OCI-M2 (cell line): ENCODE measurements around the gene PCDHA3.
"Not testable (repeated sequence)": the region's sequence is repeated elsewhere in the genome, so short reads cannot be mapped to it uniquely, and the experiment has no call there.

Experiments
- DNase-seq: peaks from one replicate; lab custom pipeline; 2025; ENCODE audit not compliant: unreplicated experiment; lab: John Stamatoyannopoulos, UW

The PCDHA3 gene

DNA sequence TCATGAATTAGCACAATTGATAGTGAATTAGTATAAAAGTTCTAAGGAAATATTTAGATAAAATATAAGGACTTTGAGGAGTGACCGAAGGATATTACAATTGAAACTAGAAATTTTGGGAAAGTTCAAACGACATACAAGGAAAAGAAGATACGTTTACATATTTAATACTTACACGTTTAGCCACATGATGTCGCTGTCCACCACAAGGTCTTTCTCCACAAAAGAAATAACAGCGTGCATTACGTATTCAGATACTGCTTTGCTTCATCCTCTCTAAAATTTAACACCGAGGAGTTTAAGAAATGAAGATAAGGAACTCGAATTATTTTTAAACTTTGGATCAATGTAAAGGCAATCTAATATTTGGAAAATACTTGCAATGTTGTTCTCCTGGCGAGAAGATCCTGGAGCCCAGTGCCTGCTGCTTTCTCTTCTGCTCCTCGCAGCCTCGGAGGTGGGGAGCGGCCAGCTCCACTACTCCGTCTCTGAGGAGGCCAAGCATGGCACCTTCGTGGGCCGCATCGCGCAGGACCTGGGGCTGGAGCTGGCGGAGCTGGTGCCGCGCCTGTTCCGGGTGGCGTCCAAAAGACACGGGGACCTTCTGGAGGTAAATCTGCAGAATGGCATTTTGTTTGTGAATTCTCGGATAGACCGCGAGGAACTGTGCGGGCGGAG lies at the start of gene PCDHA3:
Gene PCDHA3, plus strand, starts transcription at position 242 of the 678 bp plus-strand sequence.
- no peak for DNase-seq

DNA sequence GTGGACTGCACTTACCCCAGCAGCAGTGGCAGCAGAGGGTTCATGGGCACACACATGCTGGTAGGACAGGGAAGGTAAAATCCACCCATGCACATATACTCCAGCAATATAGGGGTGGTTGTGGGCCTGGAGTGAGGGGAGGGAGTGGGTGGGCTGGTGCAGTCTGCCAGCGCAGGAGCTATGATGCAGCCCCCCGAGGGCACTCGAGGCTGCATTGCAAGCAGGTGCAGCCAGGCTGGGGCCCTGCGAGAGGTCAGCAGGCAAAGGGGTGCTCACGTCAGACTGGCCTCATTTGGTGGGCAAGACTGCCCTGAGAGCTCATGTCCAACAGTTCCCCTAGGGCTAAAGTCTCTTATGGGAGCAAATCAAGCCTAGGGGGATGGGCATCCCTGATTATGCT lies 47.3 kb upstream of the PCDHA3 start:
- DNase-seq, result no peak

DNA sequence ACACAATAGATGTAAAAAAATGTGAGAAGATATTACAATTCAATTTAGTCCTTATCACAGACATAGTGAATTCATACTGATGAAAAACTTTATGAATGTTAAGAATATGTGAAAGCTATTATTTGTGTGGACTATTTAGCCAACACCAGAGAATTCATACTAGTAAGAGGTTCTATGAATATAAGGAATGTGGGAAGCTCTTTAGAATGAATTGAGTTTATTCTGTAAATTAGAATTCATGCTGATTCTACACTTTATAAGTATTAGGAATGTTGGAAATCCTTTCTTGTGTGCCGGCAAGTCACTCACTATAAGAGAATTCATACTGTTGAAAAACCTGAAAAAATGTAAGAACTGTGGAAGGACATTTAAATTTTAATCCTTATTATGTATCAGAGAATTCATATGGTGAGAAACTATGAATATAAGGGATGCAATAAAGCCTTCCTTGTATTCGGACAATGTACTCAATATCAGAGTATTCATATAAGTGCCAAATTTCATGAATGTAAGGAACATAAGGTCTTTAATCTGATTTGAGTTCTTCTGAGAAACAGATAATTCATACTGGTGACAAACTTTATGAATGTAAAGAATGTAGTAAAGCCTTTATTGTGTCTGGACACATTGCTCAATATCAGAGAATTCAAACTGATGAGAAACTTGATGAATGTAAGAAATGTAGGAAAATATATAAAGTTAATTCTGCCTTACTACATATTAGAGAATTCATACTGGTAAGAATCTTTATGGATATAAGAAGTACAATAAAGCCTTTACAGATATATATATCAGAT lies 36.5 kb upstream of the PCDHA3 start:
- no peak for DNase-seq

DNA sequence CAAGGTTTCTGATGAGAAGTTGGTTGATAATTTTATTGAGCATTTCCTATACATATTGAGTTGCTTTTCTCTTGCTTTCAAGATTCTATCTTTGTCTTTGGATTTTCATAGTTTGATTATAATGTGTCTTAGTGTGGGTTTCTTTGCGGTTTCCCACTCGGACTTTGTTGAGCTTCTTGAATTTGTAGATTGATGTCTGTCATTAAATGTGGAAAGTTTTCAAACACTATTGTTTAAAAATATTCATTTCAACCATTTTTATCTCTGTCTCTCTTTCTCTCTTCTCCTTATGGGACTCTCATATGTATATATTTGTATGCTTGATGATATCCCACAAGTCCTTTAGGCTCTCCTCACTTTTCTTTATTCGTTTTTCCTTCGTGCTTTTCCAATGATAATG lies 33.4 kb upstream of the PCDHA3 start:
- no peak for DNase-seq

DNA sequence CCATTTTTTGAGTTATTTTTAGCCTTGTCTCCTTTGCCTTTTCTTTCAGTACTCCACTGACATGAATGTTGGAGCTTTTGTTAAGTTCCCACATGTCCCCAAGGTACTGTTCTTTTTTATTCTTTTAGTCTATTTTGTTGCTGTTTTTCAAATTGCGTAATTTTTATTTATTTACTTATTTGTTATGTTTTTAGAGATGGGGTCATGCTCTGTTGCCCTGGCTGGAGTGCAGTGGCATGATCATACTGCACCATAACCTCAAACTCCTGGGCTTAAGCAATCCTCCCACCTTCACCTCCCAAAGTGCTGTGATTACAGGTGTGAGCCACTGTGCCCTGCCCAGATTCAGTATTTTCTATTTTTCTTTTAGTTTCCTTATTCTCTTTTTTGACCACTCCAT lies 20.3 kb upstream of the PCDHA3 start:
- DNase-seq, result no peak

DNA sequence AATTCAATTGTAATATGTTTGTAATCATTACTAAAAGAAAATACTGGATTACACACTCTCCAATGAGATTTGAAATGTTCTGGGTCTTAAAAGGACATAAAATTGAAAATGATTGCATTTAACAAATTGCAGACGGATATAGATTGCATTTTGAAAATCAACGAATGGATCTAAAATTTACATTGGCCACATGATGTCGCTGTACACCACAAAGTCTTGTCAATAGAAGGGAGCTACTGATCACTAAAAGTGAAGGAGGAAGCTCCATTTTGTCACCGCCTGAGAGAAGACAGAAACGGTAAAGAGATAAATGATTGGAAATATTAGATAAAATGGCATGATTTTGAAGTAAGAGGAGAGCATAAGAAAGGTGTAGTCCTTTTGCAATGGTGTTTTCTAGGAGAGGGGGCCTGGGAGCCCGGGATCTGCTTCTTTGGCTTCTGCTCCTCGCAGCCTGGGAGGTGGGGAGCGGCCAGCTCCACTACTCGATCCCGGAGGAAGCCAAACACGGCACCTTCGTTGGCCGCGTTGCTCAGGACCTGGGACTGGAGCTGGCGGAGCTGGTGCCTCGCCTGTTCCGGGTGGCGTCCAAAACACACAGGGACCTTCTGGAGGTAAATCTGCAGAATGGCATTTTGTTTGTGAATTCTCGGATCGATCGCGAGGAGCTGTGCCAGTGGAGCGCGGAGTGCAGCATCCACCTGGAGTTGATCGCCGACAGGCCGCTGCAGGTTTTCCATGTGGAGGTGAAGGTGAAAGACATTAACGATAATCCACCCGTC lies 14.8 kb upstream of the PCDHA3 start, which contains the start of gene PCDHA1:
Gene PCDHA1, plus strand, starts transcription at position 236 of the 782 bp plus-strand sequence.
- DNase-seq, result no peak

DNA sequence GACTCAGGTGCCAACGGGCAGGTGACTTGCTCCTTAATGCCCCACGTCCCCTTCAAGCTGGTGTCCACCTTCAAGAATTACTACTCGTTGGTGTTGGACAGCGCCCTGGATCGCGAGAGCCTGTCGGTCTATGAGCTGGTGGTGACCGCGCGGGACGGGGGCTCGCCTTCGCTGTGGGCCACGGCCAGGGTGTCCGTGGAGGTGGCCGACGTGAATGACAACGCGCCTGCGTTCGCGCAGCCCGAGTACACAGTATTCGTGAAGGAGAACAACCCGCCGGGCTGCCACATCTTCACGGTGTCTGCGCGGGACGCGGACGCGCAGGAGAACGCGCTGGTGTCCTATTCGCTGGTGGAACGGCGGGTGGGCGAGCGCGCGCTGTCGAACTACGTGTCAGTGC lies 13.4 kb upstream of the PCDHA3 start:
- DNase-seq, result not testable (repeated sequence)

DNA sequence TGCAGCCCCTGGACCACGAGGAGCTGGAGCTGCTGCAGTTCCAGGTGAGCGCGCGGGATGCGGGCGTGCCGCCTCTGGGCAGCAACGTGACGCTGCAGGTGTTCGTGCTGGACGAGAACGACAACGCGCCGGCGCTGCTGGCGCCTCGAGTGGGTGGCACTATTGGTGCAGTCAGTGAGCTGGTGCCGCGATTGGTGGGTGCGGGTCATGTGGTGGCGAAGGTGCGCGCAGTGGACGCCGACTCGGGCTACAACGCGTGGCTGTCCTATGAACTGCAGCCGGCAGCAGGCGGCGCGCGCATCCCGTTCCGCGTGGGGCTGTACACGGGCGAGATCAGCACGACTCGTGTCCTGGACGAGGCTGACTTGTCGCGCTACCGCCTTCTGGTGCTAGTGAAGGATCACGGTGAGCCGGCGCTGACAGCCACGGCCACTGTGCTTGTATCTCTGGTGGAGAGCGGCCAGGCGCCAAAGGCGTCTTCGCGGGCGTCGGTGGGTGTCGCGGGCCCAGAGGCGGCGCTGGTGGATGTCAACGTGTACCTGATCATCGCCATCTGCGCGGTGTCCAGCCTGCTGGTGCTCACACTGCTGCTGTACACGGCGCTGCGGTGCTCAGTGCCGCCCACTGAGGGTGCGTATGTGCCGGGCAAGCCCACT lies 12.9 kb upstream of the PCDHA3 start:
- not testable (repeated sequence) for DNase-seq

DNA sequence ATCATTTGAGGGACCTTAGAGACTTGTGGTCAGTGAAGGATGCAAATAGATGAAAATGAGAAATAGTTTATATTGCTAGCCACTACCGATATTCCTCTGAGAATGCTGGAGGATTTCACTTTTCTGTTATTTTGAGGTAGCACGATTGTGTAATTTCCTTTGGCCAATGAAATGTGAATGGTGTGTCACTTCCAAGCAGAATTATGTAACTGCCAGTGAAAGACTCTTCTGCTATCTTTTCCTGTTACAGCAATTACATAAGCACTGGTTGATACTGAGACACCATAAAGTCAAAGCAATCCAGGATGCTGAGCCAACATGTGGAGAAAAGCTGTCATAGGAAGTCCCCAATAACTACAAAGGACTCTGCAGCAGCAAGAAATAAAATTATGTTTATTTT lies 9.8 kb upstream of the PCDHA3 start:
- DNase-seq, result no peak

DNA sequence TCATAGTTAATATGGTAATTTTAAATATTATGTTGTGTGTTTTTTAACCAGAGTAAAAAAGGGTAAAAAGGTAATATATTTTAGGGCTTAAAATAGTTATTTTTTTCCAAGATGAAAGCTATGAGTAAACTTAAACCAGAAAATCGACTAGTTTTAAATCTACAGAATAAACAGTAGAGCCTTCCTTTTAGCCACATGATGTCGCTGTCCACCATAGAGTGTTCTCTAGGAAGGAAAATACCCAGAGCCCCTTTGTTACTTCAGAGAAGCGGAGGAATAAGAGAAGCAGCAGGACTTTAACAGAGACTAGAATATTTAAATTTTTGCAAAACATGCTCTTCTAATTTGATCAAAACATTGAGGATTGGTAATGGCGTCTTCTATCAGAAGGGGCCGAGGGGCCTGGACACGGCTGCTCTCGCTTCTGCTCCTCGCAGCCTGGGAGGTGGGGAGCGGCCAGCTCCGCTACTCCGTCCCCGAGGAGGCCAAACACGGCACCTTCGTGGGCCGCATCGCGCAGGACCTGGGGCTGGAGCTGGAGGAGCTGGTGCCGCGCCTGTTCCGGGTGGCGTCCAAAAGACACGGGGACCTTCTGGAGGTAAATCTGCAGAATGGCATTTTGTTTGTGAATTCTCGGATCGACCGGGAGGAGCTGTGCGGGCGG lies 6.1 kb upstream of the PCDHA3 start, which contains the start of gene PCDHA2:
Gene PCDHA2, plus strand, starts transcription at position 258 of the 664 bp plus-strand sequence.
- DNase-seq, result no peak

DNA sequence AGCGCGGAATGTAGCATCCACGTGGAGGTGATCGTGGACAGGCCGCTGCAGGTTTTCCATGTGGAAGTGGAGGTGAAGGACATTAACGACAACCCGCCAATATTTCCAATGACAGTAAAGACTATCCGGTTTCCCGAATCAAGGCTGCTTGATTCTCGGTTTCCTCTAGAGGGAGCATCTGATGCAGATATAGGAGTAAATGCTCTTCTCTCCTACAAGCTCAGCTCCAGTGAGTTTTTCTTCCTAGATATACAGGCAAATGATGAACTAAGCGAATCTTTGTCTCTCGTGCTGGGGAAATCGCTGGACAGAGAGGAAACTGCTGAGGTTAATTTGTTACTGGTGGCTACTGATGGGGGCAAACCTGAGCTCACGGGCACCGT lies 5.6 kb upstream of the PCDHA3 start:
- DNase-seq, result no peak

DNA sequence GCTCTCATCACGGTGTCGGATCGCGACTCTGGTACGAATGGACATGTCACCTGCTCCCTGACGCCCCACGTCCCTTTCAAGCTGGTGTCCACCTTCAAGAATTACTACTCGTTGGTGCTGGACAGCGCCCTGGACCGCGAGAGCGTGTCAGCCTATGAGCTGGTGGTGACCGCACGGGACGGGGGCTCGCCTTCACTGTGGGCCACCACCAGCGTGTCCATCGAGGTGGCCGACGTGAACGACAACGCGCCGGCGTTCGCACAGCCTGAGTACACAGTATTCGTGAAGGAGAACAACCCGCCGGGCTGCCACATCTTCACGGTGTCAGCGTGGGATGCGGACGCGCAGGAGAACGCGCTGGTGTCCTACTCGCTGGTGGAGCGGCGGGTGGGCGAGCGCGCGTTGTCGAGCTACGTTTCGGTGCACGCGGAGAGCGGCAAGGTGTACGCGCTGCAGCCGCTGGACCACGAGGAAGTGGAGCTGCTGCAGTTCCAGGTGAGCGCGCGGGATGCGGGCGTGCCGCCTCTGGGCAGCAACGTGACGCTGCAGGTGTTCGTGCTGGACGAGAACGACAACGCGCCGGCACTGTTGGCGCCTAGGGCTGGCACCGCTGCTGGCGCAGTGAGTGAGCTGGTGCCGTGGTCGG lies 4.7 kb upstream of the PCDHA3 start:
- not testable (repeated sequence) for DNase-seq

DNA sequence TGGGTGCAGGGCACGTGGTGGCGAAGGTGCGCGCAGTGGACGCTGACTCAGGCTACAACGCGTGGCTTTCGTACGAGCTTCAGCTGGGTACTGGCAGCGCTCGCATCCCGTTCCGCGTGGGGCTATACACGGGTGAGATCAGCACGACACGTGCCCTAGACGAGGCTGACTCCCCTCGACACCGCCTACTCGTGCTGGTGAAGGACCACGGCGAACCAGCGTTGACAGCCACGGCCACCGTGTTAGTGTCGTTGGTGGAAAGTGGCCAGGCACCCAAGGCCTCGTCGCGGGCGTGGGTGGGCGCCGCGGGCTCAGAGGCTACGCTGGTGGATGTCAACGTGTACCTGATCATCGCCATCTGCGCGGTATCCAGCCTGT lies 4.2 kb upstream of the PCDHA3 start:
- DNase-seq, result no peak

DNA sequence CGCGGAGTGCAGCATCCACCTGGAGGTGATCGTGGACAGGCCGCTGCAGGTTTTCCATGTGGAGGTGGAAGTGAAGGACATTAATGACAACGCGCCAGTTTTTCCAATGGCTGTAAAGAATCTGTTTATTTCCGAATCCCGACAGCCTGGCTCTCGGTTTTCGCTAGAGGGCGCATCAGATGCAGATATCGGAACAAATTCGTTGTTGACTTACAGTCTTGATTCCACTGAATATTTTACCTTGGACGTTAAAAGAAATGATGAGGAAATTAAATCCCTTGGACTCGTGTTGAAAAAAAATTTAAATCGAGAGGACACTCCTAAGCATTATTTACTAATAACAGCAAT lies 611 bp downstream of the PCDHA3 start:
- no peak for DNase-seq

DNA sequence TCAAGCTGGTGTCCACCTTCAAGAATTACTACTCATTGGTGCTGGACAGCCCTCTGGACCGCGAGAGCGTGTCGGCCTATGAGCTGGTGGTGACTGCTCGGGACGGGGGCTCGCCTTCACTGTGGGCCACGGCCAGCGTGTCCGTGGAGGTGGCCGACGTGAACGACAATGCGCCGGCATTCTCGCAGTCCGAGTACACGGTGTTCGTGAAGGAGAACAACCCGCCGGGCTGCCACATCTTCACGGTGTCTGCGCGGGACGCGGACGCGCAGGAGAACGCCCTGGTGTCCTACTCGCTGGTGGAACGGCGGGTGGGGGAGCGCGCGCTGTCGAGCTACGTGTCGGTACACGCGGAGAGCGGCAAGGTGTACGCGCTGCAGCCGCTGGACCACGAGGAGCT lies 1.5 kb downstream of the PCDHA3 start:
- not testable (repeated sequence) for DNase-seq

DNA sequence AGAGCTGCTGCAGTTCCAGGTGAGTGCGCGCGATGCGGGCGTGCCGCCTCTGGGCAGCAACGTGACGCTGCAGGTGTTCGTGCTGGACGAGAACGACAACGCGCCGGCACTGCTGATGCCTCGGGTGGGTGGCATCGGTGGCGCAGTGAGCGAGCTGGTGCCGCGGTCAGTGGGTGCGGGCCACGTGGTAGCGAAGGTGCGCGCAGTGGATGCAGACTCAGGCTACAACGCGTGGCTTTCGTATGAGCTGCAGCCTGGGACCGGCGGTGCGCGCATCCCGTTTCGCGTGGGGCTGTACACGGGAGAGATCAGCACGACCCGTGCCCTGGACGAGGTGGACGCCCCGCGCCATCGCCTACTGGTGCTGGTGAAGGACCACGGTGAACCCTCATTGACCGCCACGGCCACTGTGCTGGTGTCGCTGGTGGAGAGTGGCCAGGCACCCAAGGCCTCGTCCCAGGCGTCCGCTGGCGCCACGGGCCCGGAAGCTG lies 2.0 kb downstream of the PCDHA3 start:
- no peak for DNase-seq

DNA sequence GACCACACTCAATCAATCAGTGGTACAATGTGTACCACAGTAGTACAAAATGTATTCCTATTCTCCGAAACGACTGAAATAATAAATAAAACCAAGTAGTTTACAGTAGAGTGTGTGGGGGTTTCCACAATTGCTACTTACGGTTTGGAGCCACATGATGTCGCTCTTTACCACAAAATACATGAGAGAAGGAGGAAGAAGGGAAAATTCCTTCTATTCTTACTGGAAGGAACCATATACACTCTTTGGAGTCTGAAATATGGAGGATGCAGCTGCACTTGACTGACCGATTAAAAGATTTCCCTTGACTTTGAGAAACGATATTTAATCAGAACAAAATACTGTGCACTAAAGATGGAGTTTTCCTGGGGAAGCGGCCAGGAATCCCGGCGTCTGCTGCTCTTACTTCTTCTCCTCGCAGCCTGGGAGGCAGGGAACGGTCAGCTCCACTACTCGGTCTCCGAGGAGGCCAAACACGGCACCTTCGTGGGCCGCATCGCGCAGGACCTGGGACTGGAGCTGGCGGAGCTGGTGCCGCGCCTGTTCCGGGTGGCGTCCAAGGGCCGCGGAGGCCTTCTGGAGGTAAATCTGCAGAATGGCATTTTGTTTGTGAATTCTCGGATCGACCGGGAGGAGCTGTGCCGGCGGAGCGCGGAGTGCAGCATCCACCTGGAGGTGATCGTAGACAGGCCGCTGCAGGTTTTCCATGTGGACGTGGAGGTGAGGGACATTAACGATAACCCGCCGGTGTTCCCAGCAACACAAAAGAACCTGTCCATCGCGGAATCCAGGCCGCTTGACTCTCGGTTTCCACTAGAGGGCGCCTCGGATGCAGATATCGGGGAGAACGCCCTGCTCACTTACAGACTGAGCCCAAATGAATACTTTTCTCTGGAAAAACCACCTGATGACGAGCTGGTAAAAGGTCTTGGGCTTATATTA lies 6.2 kb downstream of the PCDHA3 start, which contains the start of gene PCDHA4:
Gene PCDHA4, plus strand, starts transcription at position 235 of the 942 bp plus-strand sequence.
- no peak for DNase-seq

DNA sequence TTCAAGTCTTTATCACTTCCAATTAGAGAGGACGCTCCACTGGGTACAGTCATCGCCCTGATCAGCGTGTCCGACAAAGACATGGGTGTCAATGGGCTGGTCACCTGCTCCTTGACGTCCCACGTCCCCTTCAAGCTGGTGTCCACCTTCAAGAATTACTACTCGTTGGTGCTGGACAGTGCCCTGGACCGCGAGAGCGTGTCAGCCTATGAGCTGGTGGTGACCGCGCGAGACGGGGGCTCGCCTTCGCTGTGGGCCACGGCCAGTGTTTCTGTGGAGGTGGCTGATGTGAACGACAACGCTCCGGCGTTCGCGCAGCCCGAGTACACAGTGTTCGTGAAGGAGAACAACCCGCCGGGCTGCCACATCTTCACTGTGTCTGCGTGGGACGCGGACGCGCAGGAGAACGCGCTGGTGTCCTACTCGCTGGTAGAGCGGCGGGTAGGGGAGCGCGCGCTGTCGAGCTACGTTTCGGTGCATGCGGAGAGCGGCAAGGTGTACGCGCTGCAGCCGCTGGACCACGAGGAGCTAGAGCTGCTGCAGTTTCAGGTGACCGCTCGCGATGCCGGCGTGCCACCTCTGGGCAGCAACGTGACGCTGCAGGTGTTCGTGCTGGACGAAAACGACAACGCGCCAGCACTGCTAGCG lies 7.5 kb downstream of the PCDHA3 start:
- not testable (repeated sequence) for DNase-seq
